NCI-H526 treated with DMSO at 0.1 percent for 48 hours (cell line): ENCODE results near the gene EFCAB7.
A peak's percentile ranks its signal among the peaks of the same experiment; 100 is the strongest.

Experiments
- DNase-seq: peaks from one replicate; lab custom pipeline; 2025; lab: John Stamatoyannopoulos, UW

Gene EFCAB7

GRCh38 chr1:63607322-63607721 lies 84.0 kb downstream of the EFCAB7 start:
- DNase-seq: no peak

GRCh38 chr1:63611231-63611630 lies 87.9 kb downstream of the EFCAB7 start:
- DNase-seq: no peak

- DNase-seq: no peak
Observed at GRCh38 chr1:63612564-63612963, 89.2 kb downstream of the EFCAB7 start.

- no peak for DNase-seq
Observed at GRCh38 chr1:63612971-63613370, 89.6 kb downstream of the EFCAB7 start.

GRCh38 chr1:63615768-63616420 lies 92.6 kb downstream of the EFCAB7 start:
- DNase-seq: peak; percentile 22

- DNase-seq: no peak
Observed at GRCh38 chr1:63617450-63617849, 94.1 kb downstream of the EFCAB7 start.

- no peak for DNase-seq
Observed at GRCh38 chr1:63618011-63618410, 94.7 kb downstream of the EFCAB7 start.

- no peak for DNase-seq
Observed at GRCh38 chr1:63619558-63619957, 96.2 kb downstream of the EFCAB7 start.

- no peak for DNase-seq
Observed at GRCh38 chr1:63620671-63621070, 97.3 kb downstream of the EFCAB7 start.

- no peak for DNase-seq
Observed at GRCh38 chr1:63621075-63621474, 97.8 kb downstream of the EFCAB7 start.

GRCh38 chr1:63621698-63622097 lies 98.4 kb downstream of the EFCAB7 start:
- no peak for DNase-seq
